Activated CD4-positive, alpha-beta T cell treated with anti-CD3 and anti-CD28 coated beads, Interleukin-2, Interleukin-6, amounts not matched to agents 100 ng/mL and 50 ng/mL, durations not matched to agents 16 hours and 8 hours (primary cell): ENCODE results near the gene LRRN4CL.
"Not testable (repeated sequence)": the region's sequence is repeated elsewhere in the genome, so short reads cannot be mapped to it uniquely, and the experiment has no call there.

Experiments used
- DNase-seq: peaks from one replicate; pipeline ENCODE4 v3.0.0-alpha.2; 2020

The LRRN4CL gene

GRCh38 chr11:62689421-62690183, at the start of gene LRRN4CL:
TSS of gene LRRN4CL (minus strand) at chr11:62689530. CDS start at chr11:62688508, 1,022 bp downstream.
- no peak for DNase-seq

GRCh38 chr11:62737196-62737595, 47.9 kb upstream of the LRRN4CL start:
- no peak for DNase-seq

- DNase-seq: no peak
Measured at GRCh38 chr11:62732830-62733229, 43.5 kb upstream of the LRRN4CL start.

GRCh38 chr11:62730076-62730475, 40.7 kb upstream of the LRRN4CL start:
- not testable (repeated sequence) for DNase-seq

- DNase-seq: peak; percentile 88
Measured at GRCh38 chr11:62728171-62728988, 39.0 kb upstream of the LRRN4CL start, which contains the start of gene TTC9C. TSS of gene TTC9C (plus strand) at chr11:62728486. CDS start at chr11:62728849, 363 bp downstream.

- peak; percentile 95 for DNase-seq
Measured at GRCh38 chr11:62727872-62728170, 38.5 kb upstream of the LRRN4CL start.

GRCh38 chr11:62727165-62727871, 38.0 kb upstream of the LRRN4CL start, which contains the start of gene HNRNPUL2:
TSS of gene HNRNPUL2 (minus strand) at chr11:62727457. CDS start at chr11:62727156, 301 bp downstream.
- peak; percentile 99 for DNase-seq

GRCh38 chr11:62726915-62727164, 37.5 kb upstream of the LRRN4CL start:
- no peak for DNase-seq

GRCh38 chr11:62726156-62726914, 37.0 kb upstream of the LRRN4CL start:
- no peak for DNase-seq

- no peak for DNase-seq
Measured at GRCh38 chr11:62725646-62726045, 36.3 kb upstream of the LRRN4CL start.

- no peak for DNase-seq
Measured at GRCh38 chr11:62724171-62724570, 34.8 kb upstream of the LRRN4CL start.

GRCh38 chr11:62721994-62722393, 32.7 kb upstream of the LRRN4CL start:
- DNase-seq: no peak

- no peak for DNase-seq
Measured at GRCh38 chr11:62719302-62719978, 30.1 kb upstream of the LRRN4CL start.

- no peak for DNase-seq
Measured at GRCh38 chr11:62716816-62717215, 27.5 kb upstream of the LRRN4CL start.

GRCh38 chr11:62716206-62716605, 26.9 kb upstream of the LRRN4CL start:
- no peak for DNase-seq

GRCh38 chr11:62715150-62716130, 26.1 kb upstream of the LRRN4CL start:
- no peak for DNase-seq

- DNase-seq: no peak
Measured at GRCh38 chr11:62713343-62713742, 24.0 kb upstream of the LRRN4CL start.

- DNase-seq: no peak
Measured at GRCh38 chr11:62712861-62713260, 23.5 kb upstream of the LRRN4CL start.

- DNase-seq: no peak
Measured at GRCh38 chr11:62712276-62712812, 23.0 kb upstream of the LRRN4CL start.

- no peak for DNase-seq
Measured at GRCh38 chr11:62710001-62710345, 20.6 kb upstream of the LRRN4CL start.
